Measurements from ENCODE around the gene KRT78. TPM values are rescaled to one million over a fixed set of nuclear protein-coding genes. Genes with fewer than 3 reads are reported as not detected.
A peak's percentile ranks its signal among the peaks of the same experiment; 100 is the strongest.

KRT78 gene
- total RNA-seq, 1 experiment from 2014 or later: not detected

- POLR2A ChIA-PET: interaction anchor here (0.6 to 17.0 kb wide), 11 partner anchors 8 to 720 kb away, joined by 3 to 675 read pairs (median 4); partner anchors contain the start of gene KRT5
- Mint-ChIP-seq H3K4me1 (ENCODE audit: insufficient read depth, unreplicated experiment) (peaks cover 54% of the 10 kb centered on the region), H3K9me3 (ENCODE audit: unreplicated experiment) (no peaks in the 10 kb centered on the region), H3K27me3 (ENCODE audit: insufficient read depth, unreplicated experiment) (no peaks in the 10 kb centered on the region), H3K27ac (ENCODE audit: low read depth, unreplicated experiment) (peak overlapping the region; percentile 49), H3K36me3 (ENCODE audit: insufficient read depth, unreplicated experiment) (peaks cover 2% of the 10 kb centered on the region), H3K4me3 (ENCODE audit: unreplicated experiment) (no peak overlapping the region)
- no TSS peak for BruUV-seq (replicated peaks)
- DNase-seq (ENCODE audit: unreplicated experiment): peak; percentile 73
- no peak for TF ChIP-seq CTCF (IDR thresholded peaks at IDR 0.05; ENCODE audit: unreplicated experiment)
- intact Hi-C loops (cut with micrococcal nuclease): no loop called here
- CTCF ChIA-PET: interaction anchor here (0.6 to 4.3 kb wide), 14 partner anchors 10 to 725 kb away, joined by 3 to 54 read pairs (median 3); no protein-coding TSS in a partner anchor
These were observed 18.8 kb upstream of the KRT78 start for GRCh38 chr12:52867642-52868041.

GRCh38 chr12:52867152-52867551, 18.4 kb upstream of the KRT78 start:
- no TSS peak for BruUV-seq (replicated peaks)
- Mint-ChIP-seq H3K4me1 (ENCODE audit: insufficient read depth, unreplicated experiment) (peaks cover 49% of the 10 kb centered on the region), H3K36me3 (ENCODE audit: insufficient read depth, unreplicated experiment) (no peaks in the 10 kb centered on the region), H3K27ac (ENCODE audit: low read depth, unreplicated experiment) (no peak overlapping the region), H3K27me3 (ENCODE audit: insufficient read depth, unreplicated experiment) (no peaks in the 10 kb centered on the region), H3K4me3 (ENCODE audit: unreplicated experiment) (peak overlapping the region; percentile 28), H3K9me3 (ENCODE audit: unreplicated experiment) (no peaks in the 10 kb centered on the region)
- CTCF ChIA-PET: interaction anchor here (0.6 to 4.3 kb wide), 16 partner anchors 9 to 724 kb away, joined by 3 to 54 read pairs (median 3); no protein-coding TSS in a partner anchor
- intact Hi-C loops (cut with micrococcal nuclease): no loop called here
- no peak for TF ChIP-seq CTCF (IDR thresholded peaks at IDR 0.05; ENCODE audit: unreplicated experiment)
- POLR2A ChIA-PET: interaction anchor here (0.6 to 17.0 kb wide), 11 partner anchors 9 to 720 kb away, joined by 3 to 675 read pairs (median 4); partner anchors contain the start of gene KRT5
- DNase-seq (ENCODE audit: unreplicated experiment): no peak

- Mint-ChIP-seq H3K4me3 (ENCODE audit: unreplicated experiment) (no peak overlapping the region), H3K27ac (ENCODE audit: low read depth, unreplicated experiment) (no peak overlapping the region), H3K4me1 (ENCODE audit: insufficient read depth, unreplicated experiment) (peaks cover 38% of the 10 kb centered on the region), H3K36me3 (ENCODE audit: insufficient read depth, unreplicated experiment) (peaks cover 5% of the 10 kb centered on the region), H3K27me3 (ENCODE audit: insufficient read depth, unreplicated experiment) (no peaks in the 10 kb centered on the region), H3K9me3 (ENCODE audit: unreplicated experiment) (no peaks in the 10 kb centered on the region)
- intact Hi-C loops (cut with micrococcal nuclease): loop anchor here (1.0 kb wide), 1 partner anchor 282 kb away; no protein-coding TSS in a partner anchor
- ChIA-PET CTCF (interaction anchor here (0.6 to 4.3 kb wide), 18 partner anchors 13 to 731 kb away, joined by 3 to 54 read pairs (median 3); partner anchors contain the start of genes KRT1 and KRT5), POLR2A (interaction anchor here (0.6 to 17.0 kb wide), 9 partner anchors 8 to 720 kb away, joined by 3 to 675 read pairs (median 4); partner anchors contain the start of genes KRT5 and KRT6A)
- DNase-seq (ENCODE audit: unreplicated experiment): peak; percentile 84
- no TSS peak for BruUV-seq (replicated peaks)
- TF ChIP-seq CTCF (IDR thresholded peaks at IDR 0.05; ENCODE audit: unreplicated experiment): peak; percentile 87
These were observed 16.5 kb upstream of the KRT78 start for GRCh38 chr12:52865090-52865944.

- CTCF ChIA-PET: interaction anchor here (0.6 to 0.7 kb wide), 3 partner anchors 12 to 272 kb away, joined by 3 read pairs; no protein-coding TSS in a partner anchor
- no peak for TF ChIP-seq CTCF (IDR thresholded peaks at IDR 0.05; ENCODE audit: unreplicated experiment)
- intact Hi-C loops (cut with micrococcal nuclease): no loop called here
- POLR2A ChIA-PET: interaction anchor here (0.6 to 4.7 kb wide), 7 partner anchors 11 to 651 kb away, joined by 3 to 57 read pairs (median 4); partner anchors contain the start of gene KRT5
- Mint-ChIP-seq H3K9me3 (ENCODE audit: unreplicated experiment) (no peaks in the 10 kb centered on the region), H3K4me1 (ENCODE audit: insufficient read depth, unreplicated experiment) (peaks cover 26% of the 10 kb centered on the region), H3K27me3 (ENCODE audit: insufficient read depth, unreplicated experiment) (no peaks in the 10 kb centered on the region), H3K4me3 (ENCODE audit: unreplicated experiment) (no peak overlapping the region), H3K36me3 (ENCODE audit: insufficient read depth, unreplicated experiment) (peaks cover 5% of the 10 kb centered on the region), H3K27ac (ENCODE audit: low read depth, unreplicated experiment) (no peak overlapping the region)
- BruUV-seq (replicated peaks): no TSS peak
- no peak for DNase-seq (ENCODE audit: unreplicated experiment)
These were observed 13.2 kb upstream of the KRT78 start for GRCh38 chr12:52862023-52862422.

All from MCF 10A (cell line).